ENCODE results near the gene ZMYND10.

GRCh38 chr3:50342813-50343633 is 2.5 kb downstream of the ZMYND10 start:
- TF ChIP-seq FOXK2 (IDR thresholded peaks at IDR 0.05) = no peak
- TF ChIP-seq FOXA1 (IDR thresholded peaks at IDR 0.05) = no peak
- no peak for TF ChIP-seq FOXM1 (IDR thresholded peaks at IDR 0.05; ENCODE audit: borderline replicate concordance)
- no peak for TF ChIP-seq SUZ12 (IDR thresholded peaks at IDR 0.05)
- TF ChIP-seq ZNF384 (IDR thresholded peaks at IDR 0.05) = no peak
- TF ChIP-seq NFRKB (IDR thresholded peaks at IDR 0.05) = no peak
- no peak for TF ChIP-seq LEF1 (IDR thresholded peaks at IDR 0.05; ENCODE audit: borderline replicate concordance)
- no peak for TF ChIP-seq SP1 (IDR thresholded peaks at IDR 0.05)
- no peak for TF ChIP-seq ARNT (IDR thresholded peaks at IDR 0.05)

Data from HEK293T (cell line).